Osteoblast (primary cell): Measurements from ENCODE around the gene LTBP1. TPM values are rescaled to one million over a fixed set of nuclear protein-coding genes. Genes with fewer than 3 reads are reported as not detected.

Experiments used
- DNase-seq: peaks from one replicate; pipeline ENCODE4 v3.0.0; 2011; ENCODE audit warnings: low spot score, mixed read lengths; ENCODE audit not compliant: insufficient read length; ENCODE audit errors: missing footprints
- H2AFZ ChIP-seq: 2 replicates; pipeline ENCODE4 v1.6.0; 2011; ENCODE audit warnings: mild to moderate bottlenecking, low read length
- H3K27ac ChIP-seq: 2 replicates; pipeline ENCODE4 v1.5.1; 2011; ENCODE audit warnings: mild to moderate bottlenecking, low read depth, low read length, moderate library complexity
- H3K27me3 ChIP-seq: 2 replicates; pipeline ENCODE4 v1.6.0; 2012; ENCODE audit warnings: mild to moderate bottlenecking, control low read depth, inconsistent platforms, low read length, moderate library complexity; ENCODE audit not compliant: insufficient read depth
- H3K36me3 ChIP-seq: 2 replicates; pipeline ENCODE4 v1.5.1; 2011; ENCODE audit warnings: mild to moderate bottlenecking, low read length, control low read depth, moderate library complexity; ENCODE audit not compliant: insufficient read depth
- H3K4me1 ChIP-seq: 2 replicates; pipeline ENCODE4 v1.5.1; 2011; ENCODE audit warnings: mild to moderate bottlenecking, low read length, control low read depth, moderate library complexity; ENCODE audit not compliant: insufficient read depth
- H3K4me2 ChIP-seq: 2 replicates; pipeline ENCODE4 v1.6.0; 2011; ENCODE audit warnings: mild to moderate bottlenecking, low read length; ENCODE audit not compliant: insufficient read depth
- H3K4me3 ChIP-seq: fragments of 200-600 bp; sonication (generic); 3 replicates; pipeline ENCODE4 v1.5.1; 2012; ENCODE audit warnings: mild to moderate bottlenecking, low read length, inconsistent platforms; ENCODE audit not compliant: insufficient read depth
- H3K79me2 ChIP-seq: 2 replicates; pipeline ENCODE4 v1.6.0; 2012; ENCODE audit warnings: mild to moderate bottlenecking, low read length, control low read depth, inconsistent platforms; ENCODE audit not compliant: insufficient read depth
- H3K9me3 ChIP-seq: 2 replicates; pipeline ENCODE4 v1.5.1; 2011; ENCODE audit warnings: low read depth, low read length, control low read depth
- H4K20me1 ChIP-seq: 2 replicates; pipeline ENCODE4 v1.6.0; 2012; ENCODE audit warnings: mild to moderate bottlenecking, low read length, control low read depth; ENCODE audit not compliant: insufficient read depth
- total RNA-seq: library from RNA; depleted of rRNA; stranded (reverse); fragments of >200 nt; gene quantifications from 2 replicates; pipeline ENCODE4 v1.2.3, GENCODE V29; 2012
- TF ChIP-seq, protein P1 (sequence below): IDR thresholded peaks from 2 replicates; pipeline ENCODE4 v1.5.1; 2011; ENCODE audit warnings: mild to moderate bottlenecking, low read depth, low read length, moderate library complexity; ENCODE audit errors: extremely low read depth

Gene LTBP1
- total RNA-seq, 1 donor: 224 TPM

DNA sequence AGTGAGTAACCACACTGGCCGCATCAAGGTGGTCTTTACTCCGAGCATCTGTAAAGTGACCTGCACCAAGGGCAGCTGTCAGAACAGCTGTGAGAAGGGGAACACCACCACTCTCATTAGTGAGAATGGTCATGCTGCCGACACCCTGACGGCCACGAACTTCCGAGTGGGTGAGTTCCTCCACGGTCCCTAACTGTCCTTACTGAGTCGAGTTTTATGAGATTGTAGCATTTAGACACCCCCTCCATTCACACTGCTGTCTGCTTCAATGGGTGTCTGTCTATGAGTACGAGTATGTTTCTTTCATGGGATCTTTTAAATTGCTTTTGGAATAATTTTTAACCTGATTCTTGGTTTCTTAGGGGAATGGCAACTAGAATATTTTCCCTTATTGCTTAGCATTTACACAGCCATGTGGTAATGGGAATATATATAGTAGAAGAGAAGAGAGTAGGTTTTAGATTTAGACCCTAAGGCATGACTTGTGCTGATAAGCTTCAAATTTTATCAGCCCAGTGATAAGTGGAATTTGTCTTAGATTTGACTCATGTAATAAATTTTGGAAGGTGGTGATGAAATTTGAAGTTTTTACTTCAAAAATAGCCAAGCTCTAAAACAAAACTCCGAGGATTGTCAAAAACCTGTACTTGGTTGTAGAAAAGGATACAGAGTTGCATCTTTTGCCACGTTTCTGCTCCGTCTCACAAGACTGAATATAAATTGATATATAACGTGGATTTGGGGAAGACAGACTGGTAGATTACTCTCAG, 188.2 kb downstream of the LTBP1 start:
- Histone ChIP-seq H2AFZ (peak overlapping the region; percentile 3), H3K79me2 (peaks cover 41% of the 10 kb centered on the region), H3K4me3 (peak overlapping the region; percentile 78), H3K36me3 (peaks cover 14% of the 10 kb centered on the region), H3K4me1 (peaks cover 54% of the 10 kb centered on the region), H3K4me2 (peak overlapping the region; percentile 75), H4K20me1 (no peaks in the 10 kb centered on the region), H3K9me3 (no peaks in the 10 kb centered on the region), H3K27ac (peak overlapping the region; percentile 96), H3K27me3 (no peaks in the 10 kb centered on the region)
- no peak for DNase-seq
- TF ChIP-seq, protein P1, sequence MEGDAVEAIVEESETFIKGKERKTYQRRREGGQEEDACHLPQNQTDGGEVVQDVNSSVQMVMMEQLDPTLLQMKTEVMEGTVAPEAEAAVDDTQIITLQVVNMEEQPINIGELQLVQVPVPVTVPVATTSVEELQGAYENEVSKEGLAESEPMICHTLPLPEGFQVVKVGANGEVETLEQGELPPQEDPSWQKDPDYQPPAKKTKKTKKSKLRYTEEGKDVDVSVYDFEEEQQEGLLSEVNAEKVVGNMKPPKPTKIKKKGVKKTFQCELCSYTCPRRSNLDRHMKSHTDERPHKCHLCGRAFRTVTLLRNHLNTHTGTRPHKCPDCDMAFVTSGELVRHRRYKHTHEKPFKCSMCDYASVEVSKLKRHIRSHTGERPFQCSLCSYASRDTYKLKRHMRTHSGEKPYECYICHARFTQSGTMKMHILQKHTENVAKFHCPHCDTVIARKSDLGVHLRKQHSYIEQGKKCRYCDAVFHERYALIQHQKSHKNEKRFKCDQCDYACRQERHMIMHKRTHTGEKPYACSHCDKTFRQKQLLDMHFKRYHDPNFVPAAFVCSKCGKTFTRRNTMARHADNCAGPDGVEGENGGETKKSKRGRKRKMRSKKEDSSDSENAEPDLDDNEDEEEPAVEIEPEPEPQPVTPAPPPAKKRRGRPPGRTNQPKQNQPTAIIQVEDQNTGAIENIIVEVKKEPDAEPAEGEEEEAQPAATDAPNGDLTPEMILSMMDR: no peak

DNA sequence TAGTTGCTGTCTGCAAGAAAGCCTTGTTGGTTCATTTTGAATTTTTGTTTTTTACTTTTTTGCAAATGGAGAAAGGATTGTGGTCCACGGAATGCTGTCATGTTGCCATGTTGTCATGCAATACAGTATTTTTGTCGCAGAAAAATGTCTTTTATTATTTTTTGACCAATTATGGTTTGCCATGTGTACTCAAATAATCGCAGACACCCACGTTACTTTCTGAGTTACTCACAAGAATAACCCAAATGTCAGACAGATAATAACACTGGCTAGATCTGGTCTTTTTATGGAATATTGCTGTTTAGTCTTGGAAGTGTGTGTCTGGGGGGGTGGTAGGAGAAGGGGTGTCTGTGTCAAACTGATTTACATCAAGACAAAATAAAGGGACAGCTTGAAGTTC, 188.9 kb downstream of the LTBP1 start:
- no peaks in the 10 kb centered on the region for H3K9me3 ChIP-seq
- H3K27ac ChIP-seq: peak overlapping the region; percentile 96
- no peaks in the 10 kb centered on the region for H4K20me1 ChIP-seq
- peak overlapping the region; percentile 78 for H3K4me3 ChIP-seq
- TF ChIP-seq, protein P1: no peak
- no peaks in the 10 kb centered on the region for H3K27me3 ChIP-seq
- no peak overlapping the region for H2AFZ ChIP-seq
- peaks cover 14% of the 10 kb centered on the region for H3K36me3 ChIP-seq
- no peak for DNase-seq
- peak overlapping the region; percentile 75 for H3K4me2 ChIP-seq
- H3K4me1 ChIP-seq: peaks cover 47% of the 10 kb centered on the region
- peaks cover 44% of the 10 kb centered on the region for H3K79me2 ChIP-seq

DNA sequence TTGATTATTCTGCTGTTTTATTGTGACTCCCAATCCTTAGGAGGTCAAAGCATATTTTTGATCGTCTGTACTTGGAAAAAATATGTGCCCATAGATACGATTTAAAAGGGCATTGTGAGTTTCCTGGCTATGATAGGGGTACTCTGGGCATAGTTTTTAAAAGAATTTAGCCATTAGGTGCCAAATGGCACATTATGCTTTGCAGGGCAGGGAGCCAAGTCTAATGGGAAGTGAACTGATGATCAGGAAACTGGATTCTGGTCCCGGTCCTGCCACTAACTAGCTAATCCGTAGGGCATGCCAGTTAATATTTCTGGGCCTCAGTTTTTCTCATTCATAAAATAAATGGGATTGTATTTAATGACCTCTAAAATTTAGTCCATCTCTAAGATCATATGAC, 189.3 kb downstream of the LTBP1 start:
- DNase-seq: no peak

DNA sequence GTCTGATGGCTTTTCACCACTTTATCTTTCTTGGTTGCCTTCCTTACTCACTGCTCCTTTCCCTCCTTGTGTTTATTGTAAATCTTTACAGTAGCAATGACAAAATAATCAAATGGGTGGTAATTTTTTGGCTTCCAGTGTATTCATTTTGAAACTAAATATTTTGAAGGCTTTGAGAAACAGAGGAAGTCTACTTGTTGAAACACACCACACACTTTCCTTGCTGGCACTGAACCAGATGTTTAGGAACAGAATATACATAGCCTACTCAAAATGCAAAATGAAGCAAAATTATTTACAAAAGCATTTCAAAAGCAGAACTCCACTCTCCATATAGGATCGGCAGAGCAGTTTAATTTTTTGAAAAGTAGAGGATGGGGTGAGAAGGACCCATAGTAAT, 189.8 kb downstream of the LTBP1 start:
- H4K20me1 ChIP-seq: peaks cover 2% of the 10 kb centered on the region
- H3K27me3 ChIP-seq: no peaks in the 10 kb centered on the region
- H3K27ac ChIP-seq: peak overlapping the region; percentile 96
- H3K4me1 ChIP-seq: peaks cover 38% of the 10 kb centered on the region
- no peak overlapping the region for H2AFZ ChIP-seq
- H3K4me2 ChIP-seq: peak overlapping the region; percentile 75
- H3K9me3 ChIP-seq: no peaks in the 10 kb centered on the region
- TF ChIP-seq, protein P1: no peak
- peaks cover 54% of the 10 kb centered on the region for H3K79me2 ChIP-seq
- H3K36me3 ChIP-seq: peaks cover 17% of the 10 kb centered on the region
- H3K4me3 ChIP-seq: peak overlapping the region; percentile 78
- DNase-seq: no peak

More for the DNA sequence above, 189.3 kb downstream of the LTBP1 start:
- no peaks in the 10 kb centered on the region for H4K20me1 ChIP-seq
- H3K27me3 ChIP-seq: no peaks in the 10 kb centered on the region
- no peaks in the 10 kb centered on the region for H3K9me3 ChIP-seq
- no peak overlapping the region for H2AFZ ChIP-seq
- H3K4me1 ChIP-seq: peaks cover 43% of the 10 kb centered on the region
- peak overlapping the region; percentile 75 for H3K4me2 ChIP-seq
- H3K27ac ChIP-seq: peak overlapping the region; percentile 96
- peak overlapping the region; percentile 78 for H3K4me3 ChIP-seq
- TF ChIP-seq, protein P1: no peak
- H3K79me2 ChIP-seq: peaks cover 49% of the 10 kb centered on the region
- H3K36me3 ChIP-seq: peaks cover 14% of the 10 kb centered on the region
